Kidney tubule cell (primary cell): ENCODE results near the gene LYL1.

ENCODE experiments used
- DNase-seq: peaks from one replicate; pipeline ENCODE4 v3.0.0-alpha.2; 2018; ENCODE audit warnings: low spot score

The LYL1 gene

GRCh38 chr19:13092606-13093235, 9.9 kb downstream of the LYL1 start:
- peak; percentile 56 for DNase-seq

- no peak for DNase-seq
These were observed 10.5 kb downstream of the LYL1 start for GRCh38 chr19:13092158-13092543.

- peak; percentile 71 for DNase-seq
These were observed 11.1 kb downstream of the LYL1 start for GRCh38 chr19:13091400-13092157.

- DNase-seq = no peak
These were observed 12.0 kb downstream of the LYL1 start for GRCh38 chr19:13090511-13091231.

GRCh38 chr19:13089857-13090507, 12.7 kb downstream of the LYL1 start:
- DNase-seq = no peak

- peak; percentile 29 for DNase-seq
These were observed 13.4 kb downstream of the LYL1 start for GRCh38 chr19:13089139-13089856.

GRCh38 chr19:13087795-13088537, 14.7 kb downstream of the LYL1 start:
- peak; percentile 9 for DNase-seq

GRCh38 chr19:13087295-13087694, 15.4 kb downstream of the LYL1 start:
- DNase-seq = no peak

GRCh38 chr19:13086341-13086740, 16.3 kb downstream of the LYL1 start:
- no peak for DNase-seq

- DNase-seq = no peak
These were observed 17.0 kb downstream of the LYL1 start for GRCh38 chr19:13085666-13086065.

- no peak for DNase-seq
These were observed 19.0 kb downstream of the LYL1 start for GRCh38 chr19:13083627-13084026.

GRCh38 chr19:13083008-13083404, 19.7 kb downstream of the LYL1 start:
- DNase-seq = no peak

- no peak for DNase-seq
These were observed 20.3 kb downstream of the LYL1 start for GRCh38 chr19:13082192-13083007.

GRCh38 chr19:13079542-13079986, 23.1 kb downstream of the LYL1 start:
- no peak for DNase-seq

- no peak for DNase-seq
These were observed 23.6 kb downstream of the LYL1 start for GRCh38 chr19:13078897-13079541.

- DNase-seq = no peak
These were observed 24.3 kb downstream of the LYL1 start for GRCh38 chr19:13078381-13078780.

GRCh38 chr19:13077240-13077639, 25.4 kb downstream of the LYL1 start:
- no peak for DNase-seq

GRCh38 chr19:13076787-13077186, 25.9 kb downstream of the LYL1 start:
- no peak for DNase-seq

- DNase-seq = no peak
These were observed 26.3 kb downstream of the LYL1 start for GRCh38 chr19:13076320-13076719.

GRCh38 chr19:13074378-13074777, 28.3 kb downstream of the LYL1 start:
- DNase-seq = no peak
